H9 (cell line): ENCODE measurements around the gene FBRSL1. TPM values are rescaled to one million over a fixed set of nuclear protein-coding genes. Genes with fewer than 3 reads are reported as not detected.

ENCODE experiments used
- DNase-seq: peaks from one replicate; pipeline ENCODE4 v3.0.0-alpha.2; 2017
- H2AFZ ChIP-seq: one replicate; pipeline ENCODE4 v1.6.1; 2013; ENCODE audit warnings: mild to moderate bottlenecking, low read length, control low read depth, moderate library complexity
- H2AK5ac ChIP-seq: 2 replicates; pipeline ENCODE4 v1.6.1; 2013; ENCODE audit warnings: low read length, control low read depth, mixed read lengths; ENCODE audit not compliant: insufficient read length
- H2BK120ac ChIP-seq: one replicate; pipeline ENCODE4 v1.6.1; 2013; ENCODE audit warnings: low read depth, mild to moderate bottlenecking, low read length, control low read depth, inconsistent platforms; ENCODE audit not compliant: poor library complexity, severe bottlenecking
- H2BK12ac ChIP-seq: 2 replicates; pipeline ENCODE4 v1.6.1; 2013; ENCODE audit warnings: low read length, control low read depth, mixed read lengths, low read depth; ENCODE audit not compliant: insufficient read length
- H2BK15ac ChIP-seq: 2 replicates; pipeline ENCODE4 v1.6.1; 2013; ENCODE audit warnings: low read depth, low read length, control low read depth
- H2BK20ac ChIP-seq: one replicate; pipeline ENCODE4 v1.6.1; 2013; ENCODE audit warnings: low read depth, mild to moderate bottlenecking, low read length, control low read depth, inconsistent platforms; ENCODE audit not compliant: poor library complexity, severe bottlenecking
- H2BK5ac ChIP-seq: 2 replicates; pipeline ENCODE4 v1.6.1; 2013; ENCODE audit warnings: low read length, control low read depth, mixed read lengths; ENCODE audit not compliant: insufficient read length
- H3K14ac ChIP-seq: 2 replicates; pipeline ENCODE4 v1.6.1; 2013; ENCODE audit warnings: low read length, control low read depth; ENCODE audit not compliant: insufficient read depth
- H3K18ac ChIP-seq: 2 replicates; pipeline ENCODE4 v1.6.1; 2013; ENCODE audit warnings: low read depth, mild to moderate bottlenecking, mixed read lengths, low read length, control low read depth; ENCODE audit not compliant: insufficient read length
- H3K23ac ChIP-seq: 2 replicates; pipeline ENCODE4 v1.6.1; 2013; ENCODE audit warnings: low read length, control low read depth, mixed read lengths, low read depth; ENCODE audit not compliant: insufficient read length
- H3K23me2 ChIP-seq: 2 replicates; pipeline ENCODE4 v1.6.1; 2013; ENCODE audit warnings: low read depth, mild to moderate bottlenecking, mixed read lengths, low read length, control low read depth; ENCODE audit not compliant: insufficient read length, poor library complexity, severe bottlenecking
- H3K27ac ChIP-seq: 2 replicates; pipeline ENCODE4 v1.5.1; 2013; ENCODE audit warnings: low read length, control low read depth, mixed read lengths, low read depth; ENCODE audit not compliant: insufficient read length
- H3K27me3 ChIP-seq: 2 replicates; pipeline ENCODE4 v1.6.1; 2013; ENCODE audit warnings: low read length, control low read depth, inconsistent platforms; ENCODE audit not compliant: insufficient read depth
- H3K4ac ChIP-seq: 2 replicates; pipeline ENCODE4 v1.6.1; 2013; ENCODE audit warnings: low read depth, mild to moderate bottlenecking, control low read depth, inconsistent platforms, low read length, moderate library complexity
- H3K4me1 ChIP-seq: 2 replicates; pipeline ENCODE4 v1.6.1; 2013; ENCODE audit warnings: low read length, control low read depth, inconsistent platforms; ENCODE audit not compliant: insufficient read depth
- H3K4me2 ChIP-seq: 2 replicates; pipeline ENCODE4 v1.6.1; 2013; ENCODE audit warnings: low read length, control low read depth, mixed read lengths; ENCODE audit not compliant: insufficient read length, insufficient read depth
- H3K56ac ChIP-seq: 2 replicates; pipeline ENCODE4 v1.6.1; 2013; ENCODE audit warnings: low read depth, mild to moderate bottlenecking, mixed read lengths, low read length, control low read depth; ENCODE audit not compliant: insufficient read length
- H3K79me1 ChIP-seq: 2 replicates; pipeline ENCODE4 v1.6.1; 2013; ENCODE audit warnings: low read depth, mild to moderate bottlenecking, moderate library complexity, low read length, control low read depth, inconsistent platforms; ENCODE audit not compliant: insufficient read depth, poor library complexity, severe bottlenecking
- H3K79me2 ChIP-seq: 2 replicates; pipeline ENCODE4 v1.6.1; 2013; ENCODE audit warnings: low read length, control low read depth, inconsistent platforms; ENCODE audit not compliant: insufficient read depth
- H3K9ac ChIP-seq: 2 replicates; pipeline ENCODE4 v1.6.1; 2013; ENCODE audit warnings: low read length, control low read depth, mixed read lengths; ENCODE audit not compliant: insufficient read length; ENCODE audit errors: extremely low read depth
- H3K9me3 ChIP-seq: one replicate; pipeline ENCODE4 v1.6.1; 2013; ENCODE audit warnings: low read depth, low read length, inconsistent platforms; ENCODE audit not compliant: control insufficient read depth
- H3T11ph ChIP-seq: one replicate; pipeline ENCODE4 v1.6.1; 2013; ENCODE audit warnings: mild to moderate bottlenecking, low read length, control low read depth, inconsistent platforms
- H4K20me1 ChIP-seq: one replicate; pipeline ENCODE4 v1.6.1; 2013; ENCODE audit not compliant: control insufficient read depth, insufficient read length, insufficient read depth
- H4K5ac ChIP-seq: 2 replicates; pipeline ENCODE4 v1.6.1; 2013; ENCODE audit warnings: low read depth, mild to moderate bottlenecking, mixed read lengths, low read length, control low read depth; ENCODE audit not compliant: insufficient read length
- H4K8ac ChIP-seq: replicated peaks from 2 replicates; pipeline ENCODE4 v1.6.1; 2013; ENCODE audit warnings: low read length, control low read depth, mixed read lengths, low read depth; ENCODE audit not compliant: insufficient read length
- H4K91ac ChIP-seq: 2 replicates; pipeline ENCODE4 v1.6.1; 2013; ENCODE audit warnings: low read depth, mild to moderate bottlenecking, moderate library complexity, mixed read lengths, low read length, control low read depth; ENCODE audit not compliant: insufficient read length
- H3K27ac Mint-ChIP-seq, 3 experiments: 2 replicates in 2 of 3; 3 replicates in 1 of 3; pipeline ENCODE4 v1.8.0; 2020 to 2021; ENCODE audit warnings: mixed read lengths in 3 of 3, mild to moderate bottlenecking in 1 of 3, moderate library complexity in 1 of 3
- H3K27me3 Mint-ChIP-seq: 2 replicates; pipeline ENCODE4 v1.8.0; 2021; ENCODE audit warnings: low read depth, mild to moderate bottlenecking, moderate library complexity, mixed read lengths
- H3K36me3 Mint-ChIP-seq, 3 experiments: 2 replicates in 2 of 3; 3 replicates in 1 of 3; pipeline ENCODE4 v1.8.0; 2020 to 2021; ENCODE audit warnings: low read depth in 3 of 3, mixed read lengths in 3 of 3; ENCODE audit not compliant: insufficient read depth in 1 of 3
- H3K4me1 Mint-ChIP-seq, 2 experiments: 2 replicates each; pipeline ENCODE4 v1.8.0; 2020; ENCODE audit warnings: mixed read lengths in 2 of 2
- H3K4me3 Mint-ChIP-seq, 2 experiments: 2 replicates in 1 of 2; 3 replicates in 1 of 2; pipeline ENCODE4 v1.8.0; 2020 to 2021; ENCODE audit warnings: mild to moderate bottlenecking in 2 of 2, mixed read lengths in 2 of 2, moderate library complexity in 1 of 2
- H3K9me3 Mint-ChIP-seq, 2 experiments: 2 replicates in 1 of 2; 3 replicates in 1 of 2; pipeline ENCODE4 v1.8.0; 2020; ENCODE audit warnings: mild to moderate bottlenecking in 2 of 2, mixed read lengths in 2 of 2, moderate library complexity in 1 of 2
- CTCF ChIP-seq: fragments of 200-600 bp; sonication (generic); conservative IDR thresholded peaks from 3 replicates; pipeline ENCODE4 v1.8.0; 2021; ENCODE audit warnings: antibody characterized with exemption, mild to moderate bottlenecking
- WGBS: extraction: QIAGEN DNeasy Blood & Tissue Kit; methylation state at CpG from one replicate; pipeline ENCODE4 v1.1.7; 2013; ENCODE audit warnings: missing lambda C conversion rate, low lambda C conversion rate, mixed read lengths; ENCODE audit not compliant: insufficient read length; ENCODE audit errors: extremely low coverage; 5-methylcytosine and 5-hydroxymethylcytosine counted together
- total RNA-seq: library from RNA; stranded (reverse); gene quantifications from 2 replicates; pipeline ENCODE4 v1.2.1, GENCODE V29; 2021

FBRSL1 gene
- total RNA-seq, 1 experiment from 2014 or later, result 90.8 TPM

DNA sequence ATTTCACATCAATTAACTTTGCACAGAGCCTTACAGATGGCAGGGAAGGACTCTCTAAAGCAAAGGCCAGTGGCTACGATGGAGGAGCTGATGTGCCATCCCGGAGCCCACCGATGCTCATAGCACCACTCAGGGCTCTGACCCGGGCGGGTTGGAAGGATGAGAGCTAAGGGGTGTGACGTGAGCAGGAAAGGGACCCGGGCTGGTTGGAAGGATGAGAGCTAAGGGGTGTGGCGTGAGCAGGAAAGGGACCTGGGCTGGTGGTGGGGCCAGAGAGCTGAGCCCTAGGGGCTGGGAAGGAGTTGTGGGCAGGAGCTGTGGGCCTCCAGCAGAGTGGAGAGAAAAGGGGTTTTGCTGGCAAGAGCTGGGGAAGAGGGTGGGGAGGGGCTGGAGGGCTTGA, 3.8 kb upstream of the FBRSL1 start:
- no CpG with 5 or more reads among the region's 8 CpGs for WGBS
- Histone ChIP-seq H3K4me2 (no peak overlapping the region), H3K23me2 (peaks cover 6% of the 10 kb centered on the region), H3K9me3 (no peaks in the 10 kb centered on the region), H3K18ac (no peak overlapping the region), H4K5ac (no peak overlapping the region), H2BK12ac (no peak overlapping the region), H2BK5ac (no peak overlapping the region), H2AK5ac (no peak overlapping the region), H2AFZ (no peak overlapping the region), H3T11ph (no peak overlapping the region), H3K79me2 (peaks cover 2% of the 10 kb centered on the region; the same call in 1 of the 2 replicates), H3K14ac (no peak overlapping the region), H4K20me1 (no peaks in the 10 kb centered on the region), H3K4me1 (no peaks in the 10 kb centered on the region; the same call in 1 of the 2 replicates), H3K23ac (no peak overlapping the region), H3K27ac (no peak overlapping the region), H3K4ac (no peak overlapping the region), H3K27me3 (peaks cover 33% of the 10 kb centered on the region; the same call in 1 of the 2 replicates), H2BK20ac (no peak overlapping the region), H3K56ac (no peak overlapping the region), H2BK120ac (no peak overlapping the region), H3K9ac (no peak overlapping the region), H4K91ac (no peak overlapping the region), H2BK15ac (no peak overlapping the region), H3K79me1 (no peaks in the 10 kb centered on the region), H4K8ac (no peak overlapping the region)
- Mint-ChIP-seq H3K27ac (no peak overlapping the region; a peak in 1 of 7 replicates), H3K4me1 (peaks cover 9 to 15% of the 10 kb centered on the region in 2 experiments), H3K4me3 (no peak overlapping the region; a peak in 1 of 5 replicates), H3K9me3 (no peaks in the 10 kb centered on the region), H3K36me3 (no peaks in the 10 kb centered on the region; a peak in 2 of 7 replicates), H3K27me3 (peaks cover 79% of the 10 kb centered on the region)
- TF ChIP-seq CTCF, result no peak
- no peak for DNase-seq
